Upper lobe of left lung (tissue), 6 donors: ENCODE data around the gene OPRD1. TPM values are rescaled to one million over a fixed set of nuclear protein-coding genes. Genes with fewer than 3 reads are reported as not detected.
A peak's percentile ranks its signal among the peaks of the same experiment; 100 is the strongest.
"Not testable (repeated sequence)": the region's sequence is repeated elsewhere in the genome, so short reads cannot be mapped to it uniquely, and the experiment has no call there.

Experiments used
- ATAC-seq, 2 donors: fragments of 200-7000 bp; cut with Tn5 transposase; one replicate each; pipeline ENCODE4 v1.9.1; 2022; ENCODE audit warnings: mild to moderate bottlenecking in 2 of 2, moderate library complexity in 2 of 2; ENCODE audit not compliant: low FRiP score in 2 of 2
- DNase-seq, 2 donors: peaks; one replicate each; pipeline ENCODE4 v3.0.0-alpha.2; 2019 to 2020
- H3K27ac ChIP-seq, 4 donors: fragments of 200-600 bp; sonication (generic); one replicate each; pipeline ENCODE4 v1.5.1; 2016 to 2019
- H3K27me3 ChIP-seq, 4 donors: fragments of 200-600 bp; sonication (generic); one replicate each; pipeline ENCODE4 v1.5.1; 2017 to 2019
- H3K36me3 ChIP-seq, 4 donors: fragments of 200-600 bp; sonication (generic); one replicate each; pipeline ENCODE4 v1.5.1; 2016 to 2019
- H3K4me1 ChIP-seq, 4 donors: fragments of 200-600 bp; sonication (generic); one replicate each; pipeline ENCODE4 v1.5.1; 2018 to 2019
- H3K4me3 ChIP-seq, 4 donors: fragments of 200-600 bp; sonication (generic); one replicate each; pipeline ENCODE4 v1.5.1; 2017 to 2019; ENCODE audit warnings: mild to moderate bottlenecking in 2 of 4, moderate library complexity in 1 of 4
- H3K9me3 ChIP-seq, 4 donors: fragments of 200-600 bp; sonication (generic); one replicate each; pipeline ENCODE4 v1.5.1; 2018 to 2019
- EP300 ChIP-seq, 4 donors: sonication (generic); formaldehyde crosslinking; IDR thresholded peaks; one replicate each; pipeline ENCODE4 v1.5.1; 2017; ENCODE audit warnings: antibody characterized with exemption in 4 of 4, control low read depth in 2 of 4
- POLR2A ChIP-seq, 4 donors: fragments of 450-650 bp; IDR thresholded peaks; one replicate each; pipeline ENCODE4 v1.5.1; 2016 to 2017; ENCODE audit warnings: antibody characterized with exemption in 4 of 4, mild to moderate bottlenecking in 2 of 4
- POLR2AphosphoS5 ChIP-seq, 2 donors: sonication (generic); formaldehyde crosslinking; IDR thresholded peaks; one replicate each; pipeline ENCODE4 v1.5.1; 2017; ENCODE audit warnings: antibody characterized with exemption in 2 of 2
- WGBS, 2 donors: methylation state at CpG; one replicate each; pipeline ENCODE4 v1.1.5; 2017 to 2018; 5-methylcytosine and 5-hydroxymethylcytosine counted together
- total RNA-seq, 6 donors: library from RNA; depleted of rRNA in 4 of 6; stranded (reverse); fragments of >200 nt in 4 of 6; gene quantifications; one replicate each; pipeline versions ENCODE4 v1.1.0 to v1.2.1, GENCODE V29; 2016 to 2021
- TF ChIP-seq, protein P1 (sequence below), 6 experiments: fragments of 450-650 bp in 4 of 6; fragments of 200-600 bp in 2 of 6; sonication (generic) in 2 of 6; IDR thresholded peaks; one replicate each; pipeline ENCODE4 v1.5.1; 2016 to 2019; ENCODE audit warnings: antibody characterized with exemption in 6 of 6
- donor health status: DM: no; HTN: no; CAD: no; lungs with moderate emphysema.
- donor health status: DM: no; HTN: yes; CAD: no; lungs with severe emphysema.

OPRD1 gene
- total RNA-seq, 6 donors from 2014 or later: not detected

DNA sequence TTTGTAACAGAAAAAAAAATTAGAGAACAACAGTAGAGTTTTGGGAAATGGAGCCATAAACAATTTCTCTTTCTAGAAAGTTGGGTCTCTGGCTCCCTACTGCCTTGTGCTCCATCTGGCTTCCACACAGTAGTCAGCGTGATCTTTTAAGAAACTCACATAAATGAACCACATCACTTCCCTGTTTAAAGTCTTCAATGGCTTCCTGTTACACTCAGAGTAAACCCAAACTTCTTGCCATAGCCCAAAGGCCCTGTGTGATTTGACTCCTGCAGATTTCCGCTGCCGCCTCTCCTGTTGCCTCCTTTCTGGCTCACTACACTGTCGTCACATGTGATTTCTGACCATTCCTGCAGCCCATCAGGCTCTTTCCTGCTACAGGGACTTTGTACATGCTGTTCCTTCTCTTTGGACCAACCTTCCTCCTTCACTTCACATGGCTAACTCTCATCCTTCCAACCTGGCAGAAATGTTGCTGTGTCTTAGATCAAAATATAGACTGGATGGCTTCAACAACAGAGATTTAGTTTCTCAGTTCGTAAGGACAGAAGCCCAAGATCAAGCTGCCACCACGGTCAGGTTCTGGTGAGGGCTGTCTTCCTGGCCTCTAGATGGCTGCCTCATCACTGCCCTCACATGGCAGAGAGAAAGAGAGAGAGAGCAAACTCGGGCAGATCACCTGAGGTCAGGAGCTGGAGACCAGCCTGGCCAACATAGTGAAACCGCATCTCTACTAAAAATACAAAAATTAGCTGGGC, 34.0 kb downstream of the OPRD1 start:
- no peak for ATAC-seq
- no peak for DNase-seq
- Histone ChIP-seq H3K9me3 (no peaks in the 10 kb centered on the region), H3K27ac (no peak overlapping the region), H3K4me1 (peaks cover 0 to 13% (median 0%) of the 10 kb centered on the region in 4 donors), H3K36me3 (no peaks in the 10 kb centered on the region), H3K27me3 (no peaks in the 10 kb centered on the region), H3K4me3 (no peak overlapping the region)
- TF ChIP-seq EP300 (IDR thresholded peaks at IDR 0.05): no peak
- TF ChIP-seq POLR2AphosphoS5 (IDR thresholded peaks at IDR 0.05): no peak
- TF ChIP-seq, protein P1, sequence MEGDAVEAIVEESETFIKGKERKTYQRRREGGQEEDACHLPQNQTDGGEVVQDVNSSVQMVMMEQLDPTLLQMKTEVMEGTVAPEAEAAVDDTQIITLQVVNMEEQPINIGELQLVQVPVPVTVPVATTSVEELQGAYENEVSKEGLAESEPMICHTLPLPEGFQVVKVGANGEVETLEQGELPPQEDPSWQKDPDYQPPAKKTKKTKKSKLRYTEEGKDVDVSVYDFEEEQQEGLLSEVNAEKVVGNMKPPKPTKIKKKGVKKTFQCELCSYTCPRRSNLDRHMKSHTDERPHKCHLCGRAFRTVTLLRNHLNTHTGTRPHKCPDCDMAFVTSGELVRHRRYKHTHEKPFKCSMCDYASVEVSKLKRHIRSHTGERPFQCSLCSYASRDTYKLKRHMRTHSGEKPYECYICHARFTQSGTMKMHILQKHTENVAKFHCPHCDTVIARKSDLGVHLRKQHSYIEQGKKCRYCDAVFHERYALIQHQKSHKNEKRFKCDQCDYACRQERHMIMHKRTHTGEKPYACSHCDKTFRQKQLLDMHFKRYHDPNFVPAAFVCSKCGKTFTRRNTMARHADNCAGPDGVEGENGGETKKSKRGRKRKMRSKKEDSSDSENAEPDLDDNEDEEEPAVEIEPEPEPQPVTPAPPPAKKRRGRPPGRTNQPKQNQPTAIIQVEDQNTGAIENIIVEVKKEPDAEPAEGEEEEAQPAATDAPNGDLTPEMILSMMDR (IDR thresholded peaks at IDR 0.05): no peak
- no peak for TF ChIP-seq POLR2A (IDR thresholded peaks at IDR 0.05)
- WGBS, 2 donors: 47 to 52% methylated on average over 8 of the region's 8 CpGs

DNA sequence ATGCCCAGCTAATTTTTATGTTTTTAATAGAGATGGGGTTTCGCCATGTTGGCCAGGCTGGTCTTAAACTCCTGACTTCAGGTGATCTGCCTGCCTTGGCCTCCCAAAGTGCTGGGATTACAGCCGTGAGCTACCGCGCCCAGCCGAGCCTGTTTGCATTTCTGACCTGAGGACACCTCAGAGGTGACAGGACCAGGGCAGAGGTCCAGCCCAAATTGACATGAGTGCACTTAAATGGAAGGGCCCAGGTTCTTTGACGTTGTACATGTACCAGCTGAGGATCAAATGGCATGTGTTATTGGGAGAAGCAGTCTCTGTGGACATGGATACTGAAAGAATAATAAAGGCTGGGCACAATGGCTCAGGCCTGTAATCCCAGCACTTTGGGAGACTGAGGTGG, 35.2 kb downstream of the OPRD1 start:
- not testable (repeated sequence) for H3K27me3 ChIP-seq, H3K9me3 ChIP-seq, H3K36me3 ChIP-seq, H3K4me3 ChIP-seq
- TF ChIP-seq POLR2AphosphoS5 (IDR thresholded peaks at IDR 0.05): peak in 1 of 2 donors; percentile 22
- Histone ChIP-seq H3K27ac (peak overlapping the region in 3 of 4 donors; percentile 14 to 42 (median 18)), H3K4me1 (peaks cover 0 to 13% (median 0%) of the 10 kb centered on the region in 4 donors)
- DNase-seq: peak in 1 of 2 donors; percentile 73
- 56 to 80% methylated on average over 1 to 6 of the region's 6 CpGs for WGBS, 2 donors
- ATAC-seq: peak in 1 of 2 donors; percentile 70

DNA sequence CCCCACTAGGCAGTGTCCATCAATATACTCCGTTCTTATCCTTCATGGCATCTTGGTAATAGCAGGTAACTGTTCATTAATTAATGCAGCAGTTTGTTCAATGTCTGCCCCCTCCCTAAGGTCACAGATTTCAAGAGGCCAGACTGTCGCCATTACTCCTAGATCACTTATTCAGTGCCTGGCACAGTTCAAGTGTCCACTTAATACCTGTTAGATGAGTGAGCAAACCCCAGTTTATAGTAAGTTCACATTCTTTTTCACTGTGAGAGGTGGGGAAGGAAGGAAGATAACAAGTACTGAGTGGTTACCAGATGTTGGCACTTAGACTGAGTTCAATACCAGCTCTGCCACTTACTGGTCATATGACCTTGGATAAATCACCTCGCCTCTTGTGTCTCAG, 36.4 kb downstream of the OPRD1 start:
- H3K27me3 ChIP-seq: no peaks in the 10 kb centered on the region
- H3K27ac ChIP-seq: peak overlapping the region in 2 of 4 donors; percentile 14 to 40
- H3K4me3 ChIP-seq: no peak overlapping the region
- TF ChIP-seq, protein P1 (IDR thresholded peaks at IDR 0.05): no peak
- TF ChIP-seq POLR2A (IDR thresholded peaks at IDR 0.05) (no peak), POLR2AphosphoS5 (IDR thresholded peaks at IDR 0.05) (no peak), EP300 (IDR thresholded peaks at IDR 0.05) (peak in 2 of 4 donors; percentile 19 to 70)
- peaks cover 0 to 16% (median 0%) of the 10 kb centered on the region in 4 donors for H3K4me1 ChIP-seq
- DNase-seq: peak in 1 of 2 donors; percentile 40
- no peaks in the 10 kb centered on the region for H3K36me3 ChIP-seq
- no peaks in the 10 kb centered on the region for H3K9me3 ChIP-seq
- peak; percentile 39 to 76 for ATAC-seq
- WGBS, 2 donors: 60 to 66% methylated on average over 3 of the region's 3 CpGs

DNA sequence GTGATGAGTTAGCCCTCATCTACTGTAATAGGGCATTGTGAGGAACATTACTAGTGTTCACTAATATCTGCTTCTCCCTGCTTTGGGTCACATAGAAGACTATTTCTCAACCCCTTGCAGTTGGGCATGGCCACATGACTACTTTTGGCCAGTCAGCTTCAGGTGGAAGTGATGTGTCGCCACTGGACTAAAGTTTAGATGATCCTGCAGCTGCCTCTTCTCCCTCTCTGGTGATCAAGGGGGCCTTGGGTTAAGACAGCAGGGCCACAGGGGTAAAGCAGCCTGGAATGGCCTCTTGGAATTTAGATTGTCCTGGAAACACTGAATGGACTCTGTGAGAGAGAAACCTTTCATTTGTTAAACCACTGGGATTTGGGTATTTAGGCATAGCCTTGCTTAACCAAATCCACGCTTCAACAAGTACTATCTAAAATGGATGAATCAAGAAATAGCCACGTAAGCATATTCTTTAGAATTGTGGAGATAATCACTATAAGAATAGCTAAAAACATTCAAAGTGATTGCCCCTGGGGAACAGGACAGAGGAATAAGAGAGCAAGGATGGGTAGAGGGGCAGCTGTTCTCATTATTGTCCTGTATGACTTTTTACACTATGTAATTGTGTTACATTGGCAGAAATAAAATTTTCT, 41.2 kb downstream of the OPRD1 start:
- Histone ChIP-seq H3K27ac (no peak overlapping the region), H3K9me3 (no peaks in the 10 kb centered on the region), H3K27me3 (no peaks in the 10 kb centered on the region), H3K4me3 (no peak overlapping the region), H3K36me3 (no peaks in the 10 kb centered on the region), H3K4me1 (peaks cover 0 to 16% (median 3%) of the 10 kb centered on the region in 4 donors)
- TF ChIP-seq POLR2AphosphoS5 (IDR thresholded peaks at IDR 0.05) (no peak), EP300 (IDR thresholded peaks at IDR 0.05) (no peak), POLR2A (IDR thresholded peaks at IDR 0.05) (no peak)
- TF ChIP-seq, protein P1 (IDR thresholded peaks at IDR 0.05): no peak
- no peak for ATAC-seq
- 82 to 86% methylated on average over 3 of the region's 3 CpGs for WGBS, 2 donors
- DNase-seq: no peak

DNA sequence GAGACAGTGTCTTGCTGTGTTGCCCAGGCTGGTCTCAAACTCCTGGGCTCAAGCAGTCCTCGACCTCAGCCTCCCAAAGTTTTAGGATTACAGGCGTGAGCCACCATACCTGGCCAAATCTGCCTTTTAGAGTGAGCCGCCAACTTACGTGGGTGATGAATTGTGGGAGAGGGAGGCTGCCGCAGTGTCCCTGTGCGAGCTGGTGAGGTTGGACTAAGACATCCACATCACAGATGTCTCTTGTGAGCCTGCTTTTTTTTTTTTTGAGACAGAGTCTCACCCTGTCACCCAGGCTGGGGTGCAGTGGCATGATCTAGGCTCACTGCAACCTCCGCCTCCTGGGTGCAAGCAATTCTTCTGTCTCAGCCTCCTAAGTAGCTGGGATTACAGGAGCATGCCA, 42.4 kb downstream of the OPRD1 start:
- not testable (repeated sequence) for H3K36me3 ChIP-seq, H3K27me3 ChIP-seq, H3K9me3 ChIP-seq, DNase-seq, H3K4me1 ChIP-seq, H3K27ac ChIP-seq, H3K4me3 ChIP-seq, ATAC-seq
- WGBS, 2 donors: 87 to 96% methylated on average over 7 of the region's 7 CpGs
